ENCODE data around the gene ZNF585A. TPM values are rescaled to one million over a fixed set of nuclear protein-coding genes. Genes with fewer than 3 reads are reported as not detected.

The ZNF585A gene
- total RNA-seq (2022; extraction: Qiagen RNA extraction; ENCODE audit: low read depth): 5.6 to 8.4 TPM (median 7.2 TPM) in 5 replicates

DNA sequence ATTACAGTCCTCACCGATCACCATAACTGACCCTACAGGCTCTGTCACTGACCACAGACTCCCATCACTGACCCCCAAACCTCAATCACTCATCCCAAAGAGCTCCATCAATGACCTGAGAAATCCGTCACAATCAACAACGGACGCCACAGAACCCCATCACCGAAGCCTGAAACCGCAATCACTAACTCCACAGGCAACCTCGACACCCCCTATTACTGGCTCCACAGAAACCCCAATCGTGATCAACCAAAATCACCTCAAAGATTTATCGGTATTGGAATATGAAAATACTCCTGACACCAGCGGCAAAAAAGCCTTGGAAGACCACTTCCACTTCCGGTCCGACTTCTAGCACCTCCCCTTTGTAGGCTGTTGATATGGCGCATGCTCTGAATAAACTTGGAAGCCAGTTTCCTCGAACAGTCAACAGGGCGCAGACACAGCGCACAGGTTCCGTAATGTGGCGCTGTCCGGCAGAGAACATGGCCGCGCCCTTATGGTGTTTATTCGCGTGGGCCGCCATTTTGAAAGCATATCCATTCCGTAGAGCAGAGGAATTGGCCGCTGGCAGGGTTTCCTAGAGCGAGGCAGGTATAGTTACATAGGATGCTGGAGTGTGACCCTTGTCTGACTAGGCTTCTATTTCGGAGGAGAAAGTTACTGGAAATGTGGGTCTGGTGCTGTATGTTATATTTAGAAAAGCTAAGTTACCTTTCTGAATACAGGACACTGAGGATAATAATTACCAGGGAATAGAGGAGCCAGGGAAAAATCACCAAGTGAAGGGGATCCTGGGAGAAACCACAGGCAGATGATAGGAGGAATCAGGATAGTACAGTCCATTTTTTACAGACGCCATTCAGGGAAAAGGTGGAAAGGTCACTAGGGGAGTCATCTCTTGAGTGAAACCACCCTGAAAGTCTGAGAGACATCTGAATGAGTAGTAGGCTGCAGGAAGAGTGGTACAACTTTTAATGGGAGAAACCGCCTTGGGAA lies at the start of gene ZNF585A:
Gene ZNF585A (minus strand): TSS at position 328 of the 999 bp plus-strand sequence. CDS start 2,785 bp downstream, outside the sequence.

DNA sequence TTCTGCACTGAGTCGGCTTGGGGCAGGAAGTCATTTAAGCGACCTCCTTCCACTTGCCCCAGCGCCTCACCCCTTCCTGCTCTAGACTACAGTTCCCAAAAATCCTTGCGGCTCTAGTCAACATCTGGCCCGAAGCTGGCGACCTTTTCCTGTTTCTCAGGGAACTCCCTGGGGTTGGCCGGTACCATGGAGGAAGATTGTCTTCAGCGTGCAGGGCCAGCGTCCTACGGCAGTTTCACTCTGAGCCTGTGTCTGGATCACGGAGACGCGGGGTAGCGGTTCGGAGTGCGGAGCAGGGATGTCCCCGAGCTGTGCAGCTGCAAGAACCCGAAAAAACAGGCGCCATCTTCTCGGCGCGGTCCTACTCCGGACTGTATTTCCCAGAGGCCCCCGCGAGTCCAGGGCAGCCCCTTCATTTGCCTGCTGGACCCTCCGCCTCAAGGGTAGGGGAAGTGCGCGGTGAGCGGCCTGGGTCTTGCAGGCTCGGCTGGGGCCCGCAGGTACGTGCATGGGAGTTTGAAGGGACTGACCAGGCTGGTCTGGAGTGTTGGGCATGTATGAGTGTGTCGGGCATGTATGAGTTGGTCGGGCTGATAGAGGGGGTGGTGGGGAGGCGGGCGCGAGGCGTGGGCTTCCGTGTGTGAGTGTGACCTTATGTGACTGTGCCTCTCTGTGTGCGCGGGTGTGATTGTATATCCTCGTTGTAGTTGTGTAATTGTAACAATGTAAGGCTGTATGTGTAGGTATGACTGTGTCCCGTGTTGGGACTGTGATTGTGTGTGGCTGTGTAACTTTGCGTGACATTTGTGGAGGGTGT lies 45.5 kb upstream of the ZNF585A start, which contains the start of gene ZNF383:
Gene ZNF383 (plus strand): TSS at position 440 of the 817 bp plus-strand sequence. CDS start 12,240 bp downstream, outside the sequence.

Other genes with a start within 250 kb of the ZNF585A start
- 3.9 to 6.2 TPM (median 5.2 TPM) in 5 replicates for gene ZNF420, start 94.3 kb downstream of the ZNF585A start, total RNA-seq (2022; extraction: Qiagen RNA extraction; ENCODE audit: low read depth)
- gene ZNF585B, start 37.8 kb upstream of the ZNF585A start, total RNA-seq (2022; extraction: Qiagen RNA extraction; ENCODE audit: low read depth): 2.5 to 4.9 TPM (median 3.3 TPM) in 5 replicates
- 6.9 to 8.6 TPM (median 7.6 TPM) in 5 replicates for gene ZNF383, start 45.5 kb upstream of the ZNF585A start, total RNA-seq (2022; extraction: Qiagen RNA extraction; ENCODE audit: low read depth)
- gene ZNF527, start 198.4 kb upstream of the ZNF585A start, total RNA-seq (2022; extraction: Qiagen RNA extraction; ENCODE audit: low read depth): 2.7 to 5.1 TPM (median 3.6 TPM) in 5 replicates